T-helper 1 cell treated with Interleukin-12 subunit alpha and Interleukin-12 subunit beta and Interleukin-4 antibody, amounts not matched to agents 30 μg/mL and 1 μg/mL, for 36 hours (primary cell): ENCODE measurements around the gene PALS2.

Experiments
- H3K27ac Mint-ChIP-seq: one replicate; pipeline ENCODE4 v1.8.0; 2021; ENCODE audit warnings: mild to moderate bottlenecking, mixed read lengths
- H3K27me3 Mint-ChIP-seq: one replicate; pipeline ENCODE4 v1.8.0; 2021; ENCODE audit warnings: low read depth, mixed read lengths
- H3K36me3 Mint-ChIP-seq: one replicate; pipeline ENCODE4 v1.8.0; 2021; ENCODE audit warnings: low read depth, mixed read lengths
- H3K4me1 Mint-ChIP-seq: one replicate; pipeline ENCODE4 v1.8.0; 2021; ENCODE audit warnings: low read depth, mixed read lengths
- H3K4me3 Mint-ChIP-seq: one replicate; pipeline ENCODE4 v1.8.0; 2021; ENCODE audit warnings: mild to moderate bottlenecking, moderate library complexity, mixed read lengths
- H3K9me3 Mint-ChIP-seq: one replicate; pipeline ENCODE4 v1.8.0; 2021; ENCODE audit warnings: mixed read lengths

PALS2 gene

GRCh38 chr7:24608504-24608903 is 35.3 kb downstream of the PALS2 start:
- Mint-ChIP-seq H3K36me3 (peaks cover 2% of the 10 kb centered on the region), H3K9me3 (peaks cover 1% of the 10 kb centered on the region), H3K27me3 (no peaks in the 10 kb centered on the region), H3K4me1 (peaks cover 5% of the 10 kb centered on the region), H3K27ac (no peak overlapping the region), H3K4me3 (no peak overlapping the region)

- H3K27ac Mint-ChIP-seq, result no peak overlapping the region
These were observed 35.8 kb downstream of the PALS2 start for GRCh38 chr7:24609059-24609458.

GRCh38 chr7:24609570-24609969 is 36.3 kb downstream of the PALS2 start:
- Mint-ChIP-seq H3K27ac (no peak overlapping the region), H3K36me3 (no peaks in the 10 kb centered on the region), H3K9me3 (peaks cover 4% of the 10 kb centered on the region), H3K27me3 (no peaks in the 10 kb centered on the region), H3K4me3 (no peak overlapping the region), H3K4me1 (peaks cover 5% of the 10 kb centered on the region)

More at GRCh38 chr7:24609059-24609458, 35.8 kb downstream of the PALS2 start:
- Mint-ChIP-seq H3K9me3 (peaks cover 4% of the 10 kb centered on the region), H3K36me3 (peaks cover 2% of the 10 kb centered on the region), H3K4me1 (peaks cover 5% of the 10 kb centered on the region), H3K27me3 (no peaks in the 10 kb centered on the region), H3K4me3 (no peak overlapping the region)

GRCh38 chr7:24611130-24611529 is 37.9 kb downstream of the PALS2 start:
- H3K9me3 Mint-ChIP-seq, result peaks cover 19% of the 10 kb centered on the region
- no peak overlapping the region for H3K27ac Mint-ChIP-seq
- peaks cover 1% of the 10 kb centered on the region for H3K36me3 Mint-ChIP-seq
- H3K4me1 Mint-ChIP-seq, result peaks cover 5% of the 10 kb centered on the region
- peaks cover 3% of the 10 kb centered on the region for H3K27me3 Mint-ChIP-seq
- no peak overlapping the region for H3K4me3 Mint-ChIP-seq

- no peak overlapping the region for H3K4me3 Mint-ChIP-seq
- peaks cover 2% of the 10 kb centered on the region for H3K4me1 Mint-ChIP-seq
- H3K9me3 Mint-ChIP-seq, result peaks cover 28% of the 10 kb centered on the region
- H3K27ac Mint-ChIP-seq, result no peak overlapping the region
- peaks cover 3% of the 10 kb centered on the region for H3K27me3 Mint-ChIP-seq
- peaks cover 5% of the 10 kb centered on the region for H3K36me3 Mint-ChIP-seq
These were observed 44.8 kb downstream of the PALS2 start for GRCh38 chr7:24617957-24618616.

- no peak overlapping the region for H3K27ac Mint-ChIP-seq
- H3K4me1 Mint-ChIP-seq, result peaks cover 2% of the 10 kb centered on the region
- H3K27me3 Mint-ChIP-seq, result peaks cover 2% of the 10 kb centered on the region
- H3K4me3 Mint-ChIP-seq, result no peak overlapping the region
- H3K9me3 Mint-ChIP-seq, result peaks cover 21% of the 10 kb centered on the region
- H3K36me3 Mint-ChIP-seq, result peaks cover 4% of the 10 kb centered on the region
These were observed 46.7 kb downstream of the PALS2 start for GRCh38 chr7:24619978-24620377.

GRCh38 chr7:24622646-24623182 is 49.5 kb downstream of the PALS2 start:
- Mint-ChIP-seq H3K36me3 (peaks cover 14% of the 10 kb centered on the region), H3K4me3 (no peak overlapping the region), H3K27ac (no peak overlapping the region), H3K27me3 (no peaks in the 10 kb centered on the region), H3K9me3 (peaks cover 10% of the 10 kb centered on the region), H3K4me1 (peaks cover 2% of the 10 kb centered on the region)
